SK-N-MC (cell line): ENCODE measurements around the gene SBNO2.

Source experiments
- EZH2 ChIP-seq: fragments of 200-600 bp; sonication (generic); IDR thresholded peaks from one replicate; pipeline ENCODE4 v1.6.1; 2017; ENCODE audit warnings: antibody characterized with exemption
- FOXP2 ChIP-seq: optimal IDR thresholded peaks from 2 replicates; pipeline ENCODE3; 2011; ENCODE audit warnings: mild to moderate bottlenecking, moderate library complexity; ENCODE audit not compliant: insufficient read depth; ENCODE audit errors: extremely low read length, control extremely low read depth
- POLR2AphosphoS5 ChIP-seq: IDR thresholded peaks from 2 replicates; pipeline ENCODE4 v1.6.1; 2012; ENCODE audit warnings: mild to moderate bottlenecking, low read depth, low read length, borderline replicate concordance

DNA sequence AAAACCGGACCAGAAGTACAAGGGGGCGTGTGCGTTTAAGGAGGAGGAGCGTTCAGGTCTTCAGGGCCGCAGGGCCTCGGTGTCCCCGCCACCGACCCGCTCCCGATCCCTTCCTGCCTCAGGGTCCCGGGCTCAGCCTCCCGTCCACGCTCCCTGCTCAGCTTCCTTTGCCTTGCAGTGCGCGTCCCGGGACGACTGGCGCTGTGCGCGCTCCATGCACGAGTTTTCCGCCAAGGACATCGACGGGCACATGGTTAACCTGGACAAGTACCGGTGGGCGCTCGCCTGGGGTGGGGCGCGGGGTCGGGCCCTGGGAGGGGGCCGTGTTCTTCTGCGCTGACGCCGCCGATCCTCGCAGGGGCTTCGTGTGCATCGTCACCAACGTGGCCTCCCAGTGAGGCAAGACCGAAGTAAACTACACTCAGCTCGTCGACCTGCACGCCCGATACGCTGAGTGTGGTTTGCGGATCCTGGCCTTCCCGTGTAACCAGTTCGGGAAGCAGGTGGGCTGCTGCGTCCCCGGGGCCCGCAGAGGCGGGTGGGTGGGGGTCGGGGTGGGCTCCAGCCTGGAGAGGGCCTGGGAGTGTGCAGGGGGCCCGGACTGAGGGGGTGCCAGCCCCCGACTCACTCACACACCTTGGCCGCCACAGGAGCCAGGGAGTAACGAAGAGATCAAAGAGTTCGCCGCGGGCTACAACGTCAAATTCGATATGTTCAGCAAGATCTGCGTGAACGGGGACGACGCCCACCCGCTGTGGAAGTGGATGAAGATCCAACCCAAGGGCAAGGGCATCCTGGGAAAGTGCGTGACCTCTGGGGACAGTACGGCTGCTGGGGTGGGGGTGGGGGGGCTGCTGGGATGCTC, 68.8 kb downstream of the SBNO2 start:
- no peak for TF ChIP-seq EZH2
- TF ChIP-seq POLR2AphosphoS5, result no peak
- TF ChIP-seq FOXP2, result no peak
